GM12878 (cell line): ENCODE measurements around the gene USP14. TPM values are rescaled to one million over a fixed set of nuclear protein-coding genes. Genes with fewer than 3 reads are reported as not detected.

Source experiments
- ATAC-seq: fragments of 200-7000 bp; cut with Tn5 transposase; 3 replicates; pipeline ENCODE4 v1.9.1; 2020; ENCODE audit warnings: mild to moderate bottlenecking, moderate library complexity
- BruUV-seq: library from RNA; stranded (reverse); fragments of 400-500 nt; replicated peaks from 2 replicates; lab custom pipeline; 2021; lab: Mats Ljungman, UMichigan
- CTCF ChIA-PET: fragments of 300-600 bp; sonication (Branson Sonifier 250); formaldehyde crosslinking; extraction: SDS; loops from one replicate; lab custom pipeline; 2021; ENCODE audit warnings: inconsistent platforms; lab: Yijun Ruan, JAX
- POLR2A ChIA-PET: fragments of 350-600 bp; formaldehyde crosslinking; extraction: SDS; loops from one replicate; lab custom pipeline; 2021; ENCODE audit warnings: inconsistent platforms; lab: Charles Lee
- RAD21 ChIA-PET: fragments of 300-600 bp; sonication (Branson Sonifier 250); formaldehyde crosslinking; loops from one replicate; lab custom pipeline; 2023; ENCODE audit warnings: antibody characterized with exemption; ENCODE audit not compliant: unreplicated experiment; lab: Charles Lee
- SMC1A ChIA-PET: fragments of 300-600 bp; sonication (Branson Sonifier 250); formaldehyde crosslinking; loops from one replicate; lab custom pipeline; 2023; ENCODE audit not compliant: unreplicated experiment, uncharacterized antibody; lab: Charles Lee
- DNase-seq: peaks from one replicate; pipeline ENCODE4 v3.0.0-alpha.2; 2011; ENCODE audit warnings: low read depth, low spot score
- FAIRE-seq: peaks from 3 replicates; lab custom pipeline; 2011; peaks lifted over from hg19 to GRCh38; lab: Jason Lieb, UNC
- H2AFZ ChIP-seq: 2 replicates; pipeline ENCODE4 v1.6.0; 2011; ENCODE audit warnings: low read depth, low read length, control low read depth; ENCODE audit not compliant: control insufficient read depth
- H3K27ac ChIP-seq: 2 replicates; pipeline ENCODE4 v1.5.1; 2011; ENCODE audit warnings: control low read depth; ENCODE audit not compliant: control insufficient read depth, insufficient read depth
- H3K27me3 ChIP-seq, 2 experiments: replicated peaks in 1 of 2; 2 replicates each; pipeline versions ENCODE4 v1.6.0 to v1.6.1; 2011; ENCODE audit warnings: low read length in 1 of 2; ENCODE audit not compliant: control insufficient read depth in 2 of 2, insufficient read depth in 2 of 2
- H3K36me3 ChIP-seq, 2 experiments: 2 replicates each; pipeline ENCODE4 v1.5.1; 2011; ENCODE audit warnings: low read length in 1 of 2; ENCODE audit not compliant: control insufficient read depth in 2 of 2, insufficient read depth in 2 of 2
- H3K4me1 ChIP-seq: 2 replicates; pipeline ENCODE4 v1.6.1; 2011; ENCODE audit warnings: mild to moderate bottlenecking, low read length, moderate library complexity, mixed read lengths; ENCODE audit not compliant: control insufficient read depth, insufficient read depth
- H3K4me2 ChIP-seq: 2 replicates; pipeline ENCODE4 v1.6.0; 2011; ENCODE audit warnings: control low read depth; ENCODE audit not compliant: control insufficient read depth, insufficient read depth
- H3K4me3 ChIP-seq: fragments of 200-600 bp; sonication (generic); 2 replicates; pipeline ENCODE4 v1.5.1; 2016
- H3K79me2 ChIP-seq: 2 replicates; pipeline ENCODE4 v1.6.0; 2011; ENCODE audit warnings: low read length; ENCODE audit not compliant: control insufficient read depth, insufficient read depth
- H3K9ac ChIP-seq: 2 replicates; pipeline ENCODE4 v1.8.0; 2011; ENCODE audit warnings: low read length, control low read depth, mixed read lengths; ENCODE audit not compliant: control insufficient read depth, insufficient read depth
- H3K9me3 ChIP-seq: replicated peaks from 3 replicates; pipeline ENCODE4 v1.5.1; 2011; ENCODE audit warnings: mild to moderate bottlenecking, low read length; ENCODE audit not compliant: control insufficient read depth, insufficient read depth
- H4K20me1 ChIP-seq: 2 replicates; pipeline ENCODE4 v1.6.0; 2011; ENCODE audit not compliant: control insufficient read depth, insufficient read depth
- BRCA1 ChIP-seq: IDR thresholded peaks from 2 replicates; pipeline ENCODE4 v1.6.1; 2011; ENCODE audit warnings: low read depth, low read length, improper control_type of control experiment
- CBX3 ChIP-seq: fragments of 200-600 bp; sonication (generic); IDR thresholded peaks from 2 replicates; pipeline ENCODE4 v1.6.1; 2016; ENCODE audit warnings: low read depth, borderline replicate concordance
- EGR1 ChIP-seq, 2 experiments: IDR thresholded peaks; 1 replicate in 1 of 2; 2 replicates in 1 of 2; pipeline ENCODE4 v1.6.1; 2011 to 2012; ENCODE audit warnings: low read depth in 2 of 2, low read length in 2 of 2, borderline replicate concordance in 1 of 2, mild to moderate bottlenecking in 1 of 2, moderate library complexity in 1 of 2
- LARP7 ChIP-seq: fragments of 450-650 bp; IDR thresholded peaks from 2 replicates; pipeline ENCODE4 v1.6.1; 2017; ENCODE audit warnings: mild to moderate bottlenecking
- NBN ChIP-seq: fragments of 450-650 bp; IDR thresholded peaks from 2 replicates; pipeline ENCODE4 v1.6.1; 2016
- STAT3 ChIP-seq: IDR thresholded peaks from 2 replicates; pipeline ENCODE4 v1.6.1; 2011; ENCODE audit warnings: low read depth, low read length, improper control_type of control experiment
- ZBED1 ChIP-seq: IDR thresholded peaks from 2 replicates; pipeline ENCODE4 v1.6.1; 2016; ENCODE audit warnings: borderline replicate concordance
- WGBS: methylation state at CpG from one replicate; pipeline ENCODE4 v1.1.6; 2016; ENCODE audit warnings: low lambda C conversion rate; ENCODE audit not compliant: insufficient replicate concordance, insufficient coverage; ENCODE audit errors: missing lambda C conversion rate; 5-methylcytosine and 5-hydroxymethylcytosine counted together
- in situ Hi-C: fragments of 300-500 bp; cut with MboI; formaldehyde crosslinking; loops from 9 replicates; pipeline ENCODE4 v1.14.3; 2018; ENCODE audit warnings: mixed read lengths
- intact Hi-C: fragments of 100-400 bp; cut with micrococcal nuclease; formaldehyde crosslinking; loops from one replicate; pipeline ENCODE4 v1.14.2; 2022; ENCODE audit not compliant: unreplicated experiment
- polyA plus RNA-seq, 11 experiments: library from polyadenylated mRNA; depleted of rRNA in 4 of 11; unstranded in 6 of 11; stranded (reverse) in 5 of 11; fragments of >200 nt; fragmentation: Nextera tagmentation in 4 of 11; fragmentation: Illumina TruSeq in 1 of 11; extraction: Ambion mirVana in 4 of 11; extraction: Trizol in 1 of 11; gene quantifications; 1 replicate in 1 of 11; 2 replicates in 10 of 11; pipeline versions ENCODE4 v1.2.1 to v1.2.3, GENCODE V29; 2011 to 2016; ENCODE audit warnings: inconsistent platforms in 2 of 11, missing spikeins in 2 of 11, low read depth in 1 of 11
- total RNA-seq, 4 experiments: library from RNA; depleted of rRNA in 3 of 4; stranded (reverse); fragments of >200 nt in 3 of 4; fragmentation: Illumina TruSeq in 1 of 4; extraction: Trizol in 1 of 4; gene quantifications; 2 replicates each; pipeline versions ENCODE4 v1.2.1 to v1.2.3, GENCODE V29; 2013 to 2021
- TF ChIP-seq, protein P1 (sequence below), 3 experiments: IDR thresholded peaks in 2 of 3; conservative IDR thresholded peaks in 1 of 3; 2 replicates each; pipeline ENCODE4 v1.5.1; 2011; ENCODE audit warnings: low read depth in 3 of 3, low read length in 3 of 3, mild to moderate bottlenecking in 3 of 3, control low read depth in 2 of 3, moderate library complexity in 2 of 3, inconsistent platforms in 1 of 3, mixed read lengths in 1 of 3; ENCODE audit not compliant: control insufficient read depth in 2 of 3, insufficient read depth in 1 of 3; ENCODE audit errors: extremely low read depth in 1 of 3
- TF ChIP-seq, protein P2 (sequence below): fragments of 450-650 bp; formaldehyde crosslinking; IDR thresholded peaks from 2 replicates; pipeline ENCODE4 v1.4.0; 2020; ENCODE audit warnings: mild to moderate bottlenecking, moderate library complexity
- TF ChIP-seq, protein P3 (sequence below): IDR thresholded peaks from 2 replicates; pipeline ENCODE4 v1.6.1; 2012; ENCODE audit warnings: mild to moderate bottlenecking, low read depth, low read length

The USP14 gene
- total and polyA plus RNA-seq, 10 of the 15 experiments (the other 5 are each of a cell fraction or from before 2014, with no cell fraction given), result 14.3 to 127 (median 29.6) TPM

DNA sequence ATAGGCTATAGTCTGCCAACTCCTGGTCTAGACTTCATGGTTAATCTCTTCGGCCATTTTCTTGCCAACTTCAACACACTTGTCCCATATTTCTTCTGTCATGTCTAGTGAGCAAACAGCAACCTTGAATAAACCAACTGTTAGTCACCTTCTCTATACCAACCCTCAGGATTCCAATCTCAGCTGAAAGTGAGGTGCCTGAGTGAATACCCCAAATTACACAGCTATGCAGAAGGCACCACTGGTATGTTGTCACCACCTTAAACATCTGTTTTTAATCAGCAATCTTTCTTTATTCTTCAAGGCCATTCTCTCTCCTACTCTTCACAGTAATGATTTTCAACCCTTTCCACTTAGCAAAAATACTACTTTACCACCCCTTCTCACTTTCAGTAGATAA, 70.2 kb downstream of the USP14 start:
- no TSS peak for BruUV-seq
- intact Hi-C loops (no loop called here), in situ Hi-C loops (no loop called here)
- FAIRE-seq (no peak), DNase-seq (no peak), ATAC-seq (no peak)
- no peak overlapping the region for H3K4me2 ChIP-seq
- no peak overlapping the region for H3K4me3 ChIP-seq
- no peaks in the 10 kb centered on the region for H3K4me1 ChIP-seq
- H3K36me3 ChIP-seq, result peaks cover 0 to 12% of the 10 kb centered on the region in 2 experiments; a peak in 3 of 4 replicates
- H3K9me3 ChIP-seq, result no peaks in the 10 kb centered on the region
- H3K27ac ChIP-seq, result no peak overlapping the region
- SMC1A ChIA-PET, result no interaction called here
- H3K79me2 ChIP-seq, result no peaks in the 10 kb centered on the region
- no peaks in the 10 kb centered on the region for H4K20me1 ChIP-seq
- WGBS, result 100% methylated on average over 1 of the region's 1 CpG
- no peaks in the 10 kb centered on the region for H3K27me3 ChIP-seq
- TF ChIP-seq NBN (no peak), LARP7 (no peak), STAT3 (no peak), ZBED1 (no peak), CBX3 (no peak), BRCA1 (no peak), EGR1 (IDR thresholded peaks at IDR 0.05; ENCODE audit: borderline replicate concordance in 1 of 2, low read depth in 2 of 2, low read length in 2 of 2) (no peak)
- TF ChIP-seq, protein P1, sequence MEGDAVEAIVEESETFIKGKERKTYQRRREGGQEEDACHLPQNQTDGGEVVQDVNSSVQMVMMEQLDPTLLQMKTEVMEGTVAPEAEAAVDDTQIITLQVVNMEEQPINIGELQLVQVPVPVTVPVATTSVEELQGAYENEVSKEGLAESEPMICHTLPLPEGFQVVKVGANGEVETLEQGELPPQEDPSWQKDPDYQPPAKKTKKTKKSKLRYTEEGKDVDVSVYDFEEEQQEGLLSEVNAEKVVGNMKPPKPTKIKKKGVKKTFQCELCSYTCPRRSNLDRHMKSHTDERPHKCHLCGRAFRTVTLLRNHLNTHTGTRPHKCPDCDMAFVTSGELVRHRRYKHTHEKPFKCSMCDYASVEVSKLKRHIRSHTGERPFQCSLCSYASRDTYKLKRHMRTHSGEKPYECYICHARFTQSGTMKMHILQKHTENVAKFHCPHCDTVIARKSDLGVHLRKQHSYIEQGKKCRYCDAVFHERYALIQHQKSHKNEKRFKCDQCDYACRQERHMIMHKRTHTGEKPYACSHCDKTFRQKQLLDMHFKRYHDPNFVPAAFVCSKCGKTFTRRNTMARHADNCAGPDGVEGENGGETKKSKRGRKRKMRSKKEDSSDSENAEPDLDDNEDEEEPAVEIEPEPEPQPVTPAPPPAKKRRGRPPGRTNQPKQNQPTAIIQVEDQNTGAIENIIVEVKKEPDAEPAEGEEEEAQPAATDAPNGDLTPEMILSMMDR (IDR thresholded peaks at IDR 0.05 in 2 of 3, conservative IDR thresholded peaks at IDR 0.05 in 1 of 3; ENCODE audit: control insufficient read depth in 2 of 3, extremely low read depth in 1 of 3, insufficient read depth in 1 of 3, low read depth in 3 of 3, low read length in 3 of 3), result no peak
- TF ChIP-seq, protein P2, sequence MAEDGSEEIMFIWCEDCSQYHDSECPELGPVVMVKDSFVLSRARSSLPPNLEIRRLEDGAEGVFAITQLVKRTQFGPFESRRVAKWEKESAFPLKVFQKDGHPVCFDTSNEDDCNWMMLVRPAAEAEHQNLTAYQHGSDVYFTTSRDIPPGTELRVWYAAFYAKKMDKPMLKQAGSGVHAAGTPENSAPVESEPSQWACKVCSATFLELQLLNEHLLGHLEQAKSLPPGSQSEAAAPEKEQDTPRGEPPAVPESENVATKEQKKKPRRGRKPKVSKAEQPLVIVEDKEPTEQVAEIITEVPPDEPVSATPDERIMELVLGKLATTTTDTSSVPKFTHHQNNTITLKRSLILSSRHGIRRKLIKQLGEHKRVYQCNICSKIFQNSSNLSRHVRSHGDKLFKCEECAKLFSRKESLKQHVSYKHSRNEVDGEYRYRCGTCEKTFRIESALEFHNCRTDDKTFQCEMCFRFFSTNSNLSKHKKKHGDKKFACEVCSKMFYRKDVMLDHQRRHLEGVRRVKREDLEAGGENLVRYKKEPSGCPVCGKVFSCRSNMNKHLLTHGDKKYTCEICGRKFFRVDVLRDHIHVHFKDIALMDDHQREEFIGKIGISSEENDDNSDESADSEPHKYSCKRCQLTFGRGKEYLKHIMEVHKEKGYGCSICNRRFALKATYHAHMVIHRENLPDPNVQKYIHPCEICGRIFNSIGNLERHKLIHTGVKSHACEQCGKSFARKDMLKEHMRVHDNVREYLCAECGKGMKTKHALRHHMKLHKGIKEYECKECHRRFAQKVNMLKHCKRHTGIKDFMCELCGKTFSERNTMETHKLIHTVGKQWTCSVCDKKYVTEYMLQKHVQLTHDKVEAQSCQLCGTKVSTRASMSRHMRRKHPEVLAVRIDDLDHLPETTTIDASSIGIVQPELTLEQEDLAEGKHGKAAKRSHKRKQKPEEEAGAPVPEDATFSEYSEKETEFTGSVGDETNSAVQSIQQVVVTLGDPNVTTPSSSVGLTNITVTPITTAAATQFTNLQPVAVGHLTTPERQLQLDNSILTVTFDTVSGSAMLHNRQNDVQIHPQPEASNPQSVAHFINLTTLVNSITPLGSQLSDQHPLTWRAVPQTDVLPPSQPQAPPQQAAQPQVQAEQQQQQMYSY (CRISPR knock-in tag), result no peak
- TF ChIP-seq, protein P3, sequence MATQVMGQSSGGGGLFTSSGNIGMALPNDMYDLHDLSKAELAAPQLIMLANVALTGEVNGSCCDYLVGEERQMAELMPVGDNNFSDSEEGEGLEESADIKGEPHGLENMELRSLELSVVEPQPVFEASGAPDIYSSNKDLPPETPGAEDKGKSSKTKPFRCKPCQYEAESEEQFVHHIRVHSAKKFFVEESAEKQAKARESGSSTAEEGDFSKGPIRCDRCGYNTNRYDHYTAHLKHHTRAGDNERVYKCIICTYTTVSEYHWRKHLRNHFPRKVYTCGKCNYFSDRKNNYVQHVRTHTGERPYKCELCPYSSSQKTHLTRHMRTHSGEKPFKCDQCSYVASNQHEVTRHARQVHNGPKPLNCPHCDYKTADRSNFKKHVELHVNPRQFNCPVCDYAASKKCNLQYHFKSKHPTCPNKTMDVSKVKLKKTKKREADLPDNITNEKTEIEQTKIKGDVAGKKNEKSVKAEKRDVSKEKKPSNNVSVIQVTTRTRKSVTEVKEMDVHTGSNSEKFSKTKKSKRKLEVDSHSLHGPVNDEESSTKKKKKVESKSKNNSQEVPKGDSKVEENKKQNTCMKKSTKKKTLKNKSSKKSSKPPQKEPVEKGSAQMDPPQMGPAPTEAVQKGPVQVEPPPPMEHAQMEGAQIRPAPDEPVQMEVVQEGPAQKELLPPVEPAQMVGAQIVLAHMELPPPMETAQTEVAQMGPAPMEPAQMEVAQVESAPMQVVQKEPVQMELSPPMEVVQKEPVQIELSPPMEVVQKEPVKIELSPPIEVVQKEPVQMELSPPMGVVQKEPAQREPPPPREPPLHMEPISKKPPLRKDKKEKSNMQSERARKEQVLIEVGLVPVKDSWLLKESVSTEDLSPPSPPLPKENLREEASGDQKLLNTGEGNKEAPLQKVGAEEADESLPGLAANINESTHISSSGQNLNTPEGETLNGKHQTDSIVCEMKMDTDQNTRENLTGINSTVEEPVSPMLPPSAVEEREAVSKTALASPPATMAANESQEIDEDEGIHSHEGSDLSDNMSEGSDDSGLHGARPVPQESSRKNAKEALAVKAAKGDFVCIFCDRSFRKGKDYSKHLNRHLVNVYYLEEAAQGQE, result no peak
- CTCF ChIA-PET, result interaction anchor here (1.6 kb wide), 1 partner anchor 16 kb away, joined by 3 read pairs; no protein-coding TSS in a partner anchor
- RAD21 ChIA-PET, result no interaction called here
- no peak overlapping the region for H3K9ac ChIP-seq
- no peak overlapping the region for H2AFZ ChIP-seq
- POLR2A ChIA-PET, result no interaction called here
